Measurements from ENCODE around the gene POU2F2. TPM values are rescaled to one million over a fixed set of nuclear protein-coding genes. Genes with fewer than 3 reads are reported as not detected.

POU2F2 gene
- total RNA-seq (2014; rRNA removed; shearing (Covaris generic); ENCODE audit: low replicate concordance), result 61.9 and 69.4 TPM in 2 replicates

GRCh38 chr19:42132030-42132628 lies at the start of gene POU2F2:
POU2F2 (minus strand) TSS chr19:42132446; CDS start chr19:42132411, 35 bp downstream.
- no peak within 1 kb of the TSS for H2AFZ ChIP-seq (ENCODE audit: low read length)

GRCh38 chr19:42178791-42179674 lies 46.8 kb upstream of the POU2F2 start:
- Histone ChIP-seq H3K27ac (ENCODE audit: low read length) (no peak overlapping the region), H3K4me1 (ENCODE audit: low read length) (peaks cover 56% of the 10 kb centered on the region), H3K79me2 (ENCODE audit: low read length) (no peaks in the 10 kb centered on the region), H3K4me3 (ENCODE audit: low read length) (no peak overlapping the region), H3K36me3 (ENCODE audit: insufficient read depth, low read length) (no peaks in the 10 kb centered on the region), H3K4me2 (ENCODE audit: low read depth, low read length, poor library complexity, severe bottlenecking) (no peak overlapping the region), H4K20me1 (ENCODE audit: insufficient read depth, low read depth, low read length) (peaks cover 8% of the 10 kb centered on the region; the same call in 1 of the 2 replicates), H3K9me2 (replicated peaks; ENCODE audit: insufficient read depth, low read length) (no peaks in the 10 kb centered on the region), H3K27me3 (ENCODE audit: low read length) (no peaks in the 10 kb centered on the region), H3K9ac (ENCODE audit: low read length) (no peak overlapping the region), H3K9me3 (ENCODE audit: low read length) (no peaks in the 10 kb centered on the region), H2AFZ (ENCODE audit: low read length) (no peak overlapping the region)
- DNase-seq, result peak; percentile 68

More at GRCh38 chr19:42132030-42132628, at the start of gene POU2F2:
- Histone ChIP-seq H3K4me2 (ENCODE audit: low read depth, low read length, poor library complexity, severe bottlenecking) (peak within 1 kb of the TSS; percentile 90), H3K36me3 (ENCODE audit: insufficient read depth, low read length) (peaks cover 16% of the 10 kb centered on the region), H3K4me1 (ENCODE audit: low read length) (peaks cover 71% of the 10 kb centered on the region), H3K79me2 (ENCODE audit: low read length) (peaks cover 47% of the 10 kb centered on the region), H3K4me3 (ENCODE audit: low read length) (peak within 1 kb of the TSS; percentile 78), H3K9me3 (ENCODE audit: low read length) (no peaks in the 10 kb centered on the region), H3K9ac (ENCODE audit: low read length) (peak within 1 kb of the TSS; percentile 96), H4K20me1 (ENCODE audit: insufficient read depth, low read depth, low read length) (no peaks in the 10 kb centered on the region), H3K27me3 (ENCODE audit: low read length) (no peaks in the 10 kb centered on the region), H3K27ac (ENCODE audit: low read length) (peak within 1 kb of the TSS; percentile 100), H3K9me2 (replicated peaks; ENCODE audit: insufficient read depth, low read length) (no peaks in the 10 kb centered on the region)
- DNase-seq, result peak; percentile 96

- Histone ChIP-seq H3K4me2 (ENCODE audit: low read depth, low read length, poor library complexity, severe bottlenecking) (peak overlapping the region; percentile 97), H4K20me1 (ENCODE audit: insufficient read depth, low read depth, low read length) (peaks cover 8% of the 10 kb centered on the region; the same call in 1 of the 2 replicates), H2AFZ (ENCODE audit: low read length) (no peak overlapping the region), H3K9me3 (ENCODE audit: low read length) (no peaks in the 10 kb centered on the region), H3K27ac (ENCODE audit: low read length) (no peak overlapping the region), H3K4me3 (ENCODE audit: low read length) (peak overlapping the region; percentile 75), H3K27me3 (ENCODE audit: low read length) (no peaks in the 10 kb centered on the region), H3K9me2 (replicated peaks; ENCODE audit: insufficient read depth, low read length) (no peaks in the 10 kb centered on the region), H3K36me3 (ENCODE audit: insufficient read depth, low read length) (no peaks in the 10 kb centered on the region), H3K79me2 (ENCODE audit: low read length) (no peaks in the 10 kb centered on the region), H3K9ac (ENCODE audit: low read length) (peak overlapping the region; percentile 70), H3K4me1 (ENCODE audit: low read length) (peaks cover 43% of the 10 kb centered on the region)
- no peak for DNase-seq
Measured at GRCh38 chr19:42177686-42178019, 45.4 kb upstream of the POU2F2 start.

- H3K27me3 ChIP-seq (ENCODE audit: low read length), result no peaks in the 10 kb centered on the region
- peaks cover 8% of the 10 kb centered on the region; the same call in 1 of the 2 replicates for H4K20me1 ChIP-seq (ENCODE audit: insufficient read depth, low read depth, low read length)
- no peaks in the 10 kb centered on the region for H3K36me3 ChIP-seq (ENCODE audit: insufficient read depth, low read length)
- H3K4me1 ChIP-seq (ENCODE audit: low read length), result peaks cover 37% of the 10 kb centered on the region
- no peaks in the 10 kb centered on the region for H3K79me2 ChIP-seq (ENCODE audit: low read length)
- H3K9me2 ChIP-seq (replicated peaks; ENCODE audit: insufficient read depth, low read length), result no peaks in the 10 kb centered on the region
- H3K27ac ChIP-seq (ENCODE audit: low read length), result no peak overlapping the region
- H3K4me3 ChIP-seq (ENCODE audit: low read length), result peak overlapping the region; percentile 75
- DNase-seq, result peak; percentile 94
- H3K9ac ChIP-seq (ENCODE audit: low read length), result peak overlapping the region; percentile 70
- H2AFZ ChIP-seq (ENCODE audit: low read length), result peak overlapping the region; percentile 63; the same call in 1 of the 2 replicates
- no peaks in the 10 kb centered on the region for H3K9me3 ChIP-seq (ENCODE audit: low read length)
- H3K4me2 ChIP-seq (ENCODE audit: low read depth, low read length, poor library complexity, severe bottlenecking), result peak overlapping the region; percentile 97
Measured at GRCh38 chr19:42176990-42177685, 44.9 kb upstream of the POU2F2 start.

- H3K4me2 ChIP-seq (ENCODE audit: low read depth, low read length, poor library complexity, severe bottlenecking), result peak overlapping the region; percentile 89
- peak overlapping the region; percentile 64 for H3K9ac ChIP-seq (ENCODE audit: low read length)
- peaks cover 8% of the 10 kb centered on the region; the same call in 1 of the 2 replicates for H4K20me1 ChIP-seq (ENCODE audit: insufficient read depth, low read depth, low read length)
- H3K36me3 ChIP-seq (ENCODE audit: insufficient read depth, low read length), result no peaks in the 10 kb centered on the region
- H3K27ac ChIP-seq (ENCODE audit: low read length), result no peak overlapping the region
- H3K9me2 ChIP-seq (replicated peaks; ENCODE audit: insufficient read depth, low read length), result no peaks in the 10 kb centered on the region
- no peaks in the 10 kb centered on the region for H3K27me3 ChIP-seq (ENCODE audit: low read length)
- no peak overlapping the region for H2AFZ ChIP-seq (ENCODE audit: low read length)
- H3K4me1 ChIP-seq (ENCODE audit: low read length), result peaks cover 32% of the 10 kb centered on the region
- DNase-seq, result no peak
- peak overlapping the region; percentile 62; the same call in 1 of the 2 replicates for H3K4me3 ChIP-seq (ENCODE audit: low read length)
- no peaks in the 10 kb centered on the region for H3K79me2 ChIP-seq (ENCODE audit: low read length)
- no peaks in the 10 kb centered on the region for H3K9me3 ChIP-seq (ENCODE audit: low read length)
Measured at GRCh38 chr19:42176649-42176989, 44.4 kb upstream of the POU2F2 start.

- no peaks in the 10 kb centered on the region for H3K9me3 ChIP-seq (ENCODE audit: low read length)
- no peaks in the 10 kb centered on the region for H3K27me3 ChIP-seq (ENCODE audit: low read length)
- H4K20me1 ChIP-seq (ENCODE audit: insufficient read depth, low read depth, low read length), result peaks cover 8% of the 10 kb centered on the region; the same call in 1 of the 2 replicates
- no peak overlapping the region for H3K27ac ChIP-seq (ENCODE audit: low read length)
- no peaks in the 10 kb centered on the region for H3K79me2 ChIP-seq (ENCODE audit: low read length)
- H3K9ac ChIP-seq (ENCODE audit: low read length), result peak overlapping the region; percentile 64
- H2AFZ ChIP-seq (ENCODE audit: low read length), result no peak overlapping the region
- no peaks in the 10 kb centered on the region for H3K9me2 ChIP-seq (replicated peaks; ENCODE audit: insufficient read depth, low read length)
- peaks cover 32% of the 10 kb centered on the region for H3K4me1 ChIP-seq (ENCODE audit: low read length)
- H3K4me2 ChIP-seq (ENCODE audit: low read depth, low read length, poor library complexity, severe bottlenecking), result peak overlapping the region; percentile 89
- H3K4me3 ChIP-seq (ENCODE audit: low read length), result peak overlapping the region; percentile 62; the same call in 1 of the 2 replicates
- H3K36me3 ChIP-seq (ENCODE audit: insufficient read depth, low read length), result no peaks in the 10 kb centered on the region
- peak; percentile 51 for DNase-seq
Measured at GRCh38 chr19:42175952-42176648, 43.9 kb upstream of the POU2F2 start.

GRCh38 chr19:42174958-42175734 lies 42.9 kb upstream of the POU2F2 start:
- Histone ChIP-seq H3K36me3 (ENCODE audit: insufficient read depth, low read length) (no peaks in the 10 kb centered on the region), H4K20me1 (ENCODE audit: insufficient read depth, low read depth, low read length) (peaks cover 8% of the 10 kb centered on the region; the same call in 1 of the 2 replicates), H3K4me1 (ENCODE audit: low read length) (peaks cover 32% of the 10 kb centered on the region), H3K9ac (ENCODE audit: low read length) (no peak overlapping the region), H3K79me2 (ENCODE audit: low read length) (no peaks in the 10 kb centered on the region), H3K4me2 (ENCODE audit: low read depth, low read length, poor library complexity, severe bottlenecking) (peak overlapping the region; percentile 89), H3K9me2 (replicated peaks; ENCODE audit: insufficient read depth, low read length) (no peaks in the 10 kb centered on the region), H2AFZ (ENCODE audit: low read length) (no peak overlapping the region), H3K27me3 (ENCODE audit: low read length) (no peaks in the 10 kb centered on the region), H3K27ac (ENCODE audit: low read length) (no peak overlapping the region), H3K4me3 (ENCODE audit: low read length) (no peak overlapping the region), H3K9me3 (ENCODE audit: low read length) (no peaks in the 10 kb centered on the region)
- no peak for DNase-seq

All from Karpas-422 (cell line).